ENCODE data around the gene SRCAP. TPM values are rescaled to one million over a fixed set of nuclear protein-coding genes. Genes with fewer than 3 reads are reported as not detected.

Gene SRCAP
- total and polyA plus RNA-seq, 2 of the 8 experiments (the other 6 are each of a cell fraction or from before 2014, with no cell fraction given), result 5.5 to 54.3 TPM

GRCh38 chr16:30694926-30695693, 3.9 kb upstream of the SRCAP start:
- Histone ChIP-seq H2AK5ac (ENCODE audit: low read depth, low read length) (no peak overlapping the region), H3K79me1 (ENCODE audit: low read depth, low read length) (peaks cover 3% of the 10 kb centered on the region; the same call in 1 of the 2 replicates)
- POLR2A ChIA-PET (ENCODE audit: partially characterized antibody), result interaction anchor here (0.6 to 2.7 kb wide), 6 partner anchors 35 to 205 kb away, joined by 3 to 14 read pairs (median 3); partner anchors contain the start of genes FBRS and PHKG2

More at GRCh38 chr16:30694926-30695693, 3.9 kb upstream of the SRCAP start:
- Histone ChIP-seq H3K56ac (replicated peaks; ENCODE audit: insufficient read length, low read depth, low read length) (no peak overlapping the region), H2BK5ac (ENCODE audit: low read depth, low read length) (no peak overlapping the region), H3K4me1 (replicated peaks in 1 of 4; ENCODE audit: control insufficient read depth in 3 of 4, insufficient read depth in 4 of 4, low read length in 3 of 4) (peaks cover 2 to 8% (median 5%) of the 10 kb centered on the region in 4 experiments), H3K4me3 (ENCODE audit: extremely low read depth in 1 of 4, insufficient read depth in 2 of 4, low read depth in 3 of 4, low read length in 4 of 4) (no peak overlapping the region), H2BK120ac (replicated peaks; ENCODE audit: low read depth, low read length) (no peak overlapping the region), H3K79me2 (ENCODE audit: control insufficient read depth in 1 of 2, insufficient read depth in 2 of 2, low read length in 2 of 2) (peaks cover 0 to 12% of the 10 kb centered on the region in 2 experiments; a peak in 2 of 4 replicates), H3K18ac (ENCODE audit: extremely low read depth, low read length) (no peak overlapping the region), H3K36me3 (ENCODE audit: control insufficient read depth in 2 of 4, insufficient read depth in 4 of 4, low read length in 3 of 4) (peaks cover 0 to 2% (median 0%) of the 10 kb centered on the region in 4 experiments; a peak in 2 of 8 replicates), H3K14ac (ENCODE audit: insufficient read length) (no peak overlapping the region), H4K91ac (replicated peaks; ENCODE audit: insufficient read length, low read length) (no peak overlapping the region), H3K27ac (ENCODE audit: low read depth, low read length) (no peak overlapping the region), H2BK20ac (ENCODE audit: low read length) (no peak overlapping the region), H3K23ac (ENCODE audit: insufficient read length) (no peak overlapping the region), H3K4ac (replicated peaks; ENCODE audit: insufficient read length, low read depth, low read length) (no peak overlapping the region), H2BK12ac (ENCODE audit: low read depth, low read length) (no peak overlapping the region), H4K20me1 (replicated peaks in 1 of 2; ENCODE audit: control insufficient read depth in 1 of 2, insufficient read depth in 2 of 2, low read length in 2 of 2) (peaks cover 7 to 19% of the 10 kb centered on the region in 2 experiments), H3K9me3 (ENCODE audit: insufficient read depth in 2 of 2, low read depth in 1 of 2, low read length in 1 of 2) (no peaks in the 10 kb centered on the region), H3K23me2 (ENCODE audit: low read depth, low read length) (peaks cover 5% of the 10 kb centered on the region), H3K9ac (replicated peaks in 1 of 4; ENCODE audit: extremely low read depth in 1 of 4, low read depth in 3 of 4, low read length in 3 of 4) (no peak overlapping the region), H4K5ac (ENCODE audit: insufficient read length, low read depth, low read length) (no peak overlapping the region), H3K4me2 (ENCODE audit: insufficient read depth in 1 of 2, low read depth in 2 of 2, low read length in 2 of 2) (no peak overlapping the region), H2BK15ac (ENCODE audit: low read length) (no peak overlapping the region), H3K27me3 (replicated peaks in 1 of 4; ENCODE audit: control insufficient read depth in 3 of 4, extremely low read depth in 1 of 4, insufficient read depth in 3 of 4, low read length in 3 of 4) (peaks cover 44 to 69% (median 58%) of the 10 kb centered on the region in 4 experiments), H4K8ac (ENCODE audit: extremely low read depth, insufficient read depth, low read length) (no peak overlapping the region), H2AFZ (ENCODE audit: low read length) (no peak overlapping the region)
- WGBS, 2 experiments (ENCODE audit: extremely low coverage in 1 of 2, insufficient coverage in 1 of 2, insufficient read length in 1 of 2, insufficient replicate concordance in 2 of 2, low coverage in 1 of 2, low lambda C conversion rate in 2 of 2, missing lambda C conversion rate in 1 of 2), result 84% methylated on average over 11 of the region's 11 CpGs; no CpG with 5 or more reads in 1 of the 2 experiments
- CTCF ChIA-PET (ENCODE audit: partially characterized antibody), result interaction anchor here (1.0 to 6.6 kb wide), 16 partner anchors 9 to 603 kb away, joined by 3 to 48 read pairs (median 7); partner anchors contain the start of genes FBRS, PRR14 and TBX6
- FAIRE-seq, result no peak
- TF ChIP-seq GTF2F1 (IDR thresholded peaks at IDR 0.05; ENCODE audit: borderline replicate concordance, low read depth, low read length), result no peak
- no peak for DNase-seq (ENCODE audit: low read depth in 1 of 2, low spot score in 2 of 2)

Data from H1 (cell line).